Vagina (tissue), 2 donors: ENCODE results near the gene TRMT61A. TPM values are rescaled to one million over a fixed set of nuclear protein-coding genes. Genes with fewer than 3 reads are reported as not detected.

Experiments used
- DNase-seq, 2 donors: peaks; one replicate each; pipeline ENCODE4 v3.0.0-alpha.2; 2017; ENCODE audit errors: extremely low spot score in 2 of 2
- H3K27ac ChIP-seq: fragments of 200-600 bp; sonication (generic); one replicate; pipeline ENCODE4 v1.5.1; 2019
- H3K27me3 ChIP-seq: fragments of 200-600 bp; sonication (generic); one replicate; pipeline ENCODE4 v1.5.1; 2019
- H3K36me3 ChIP-seq, 2 donors: fragments of 200-600 bp; sonication (generic); one replicate each; pipeline ENCODE4 v1.5.1; 2017 to 2019
- H3K4me1 ChIP-seq: fragments of 200-600 bp; sonication (generic); one replicate; pipeline ENCODE4 v1.5.1; 2019
- H3K4me3 ChIP-seq, 2 donors: fragments of 200-600 bp; sonication (generic); 1 replicate in 1 of 2; 2 replicates in 1 of 2; pipeline ENCODE4 v1.5.1; 2016 to 2019
- H3K9me3 ChIP-seq: fragments of 200-600 bp; sonication (generic); one replicate; pipeline ENCODE4 v1.5.1; 2019
- CTCF ChIP-seq, 3 experiments: fragments of 450-650 bp in 2 of 3; fragments of 200-600 bp in 1 of 3; sonication (generic) in 1 of 3; IDR thresholded peaks; one replicate each; pipeline ENCODE4 v1.5.1; 2017 to 2019; ENCODE audit warnings: antibody characterized with exemption in 3 of 3, mild to moderate bottlenecking in 2 of 3, moderate library complexity in 2 of 3
- POLR2A ChIP-seq, 2 donors: fragments of 450-650 bp; IDR thresholded peaks; one replicate each; pipeline ENCODE4 v1.6.1; 2017; ENCODE audit warnings: antibody characterized with exemption in 2 of 2, mild to moderate bottlenecking in 2 of 2, moderate library complexity in 2 of 2
- POLR2AphosphoS5 ChIP-seq, 2 donors: sonication (generic); formaldehyde crosslinking; IDR thresholded peaks; one replicate each; pipeline ENCODE4 v1.9.0; 2017; ENCODE audit warnings: antibody characterized with exemption in 2 of 2, mild to moderate bottlenecking in 2 of 2, low read depth in 1 of 2; ENCODE audit not compliant: insufficient read depth in 1 of 2
- intact Hi-C: fragments of 100-400 bp; cut with DNase I; formaldehyde crosslinking; loops from one replicate; pipeline ENCODE4 v1.15.1; 2023
- total RNA-seq: library from RNA; depleted of rRNA; stranded (reverse); fragments of >200 nt; gene quantifications from one replicate; pipeline ENCODE4 v1.2.3, GENCODE V29; 2016

TRMT61A gene
- total RNA-seq, 1 donor from 2014 or later = 17.7 TPM

- Histone ChIP-seq H3K4me3 (peak overlapping the region in 1 of 2 donors; percentile 3), H3K27ac (peak overlapping the region; percentile 87), H3K4me1 (peaks cover 45% of the 10 kb centered on the region), H3K36me3 (no peaks in the 10 kb centered on the region), H3K9me3 (no peaks in the 10 kb centered on the region), H3K27me3 (no peaks in the 10 kb centered on the region)
- intact Hi-C loops = loop anchor here (2.0 kb wide), 1 partner anchor 31 kb away; no protein-coding TSS in a partner anchor
- DNase-seq = no peak
- no peak for TF ChIP-seq POLR2A (IDR thresholded peaks at IDR 0.05)
- TF ChIP-seq POLR2AphosphoS5 (IDR thresholded peaks at IDR 0.05; ENCODE audit: insufficient read depth in 1 of 2, low read depth in 1 of 2) = peak in 1 of 2 donors; percentile 68
These were observed 22.4 kb downstream of the TRMT61A start for GRCh38 chr14:103551338-103551762.

GRCh38 chr14:103552011-103552845 lies 23.2 kb downstream of the TRMT61A start:
- H3K27ac ChIP-seq = peak overlapping the region; percentile 87
- peaks cover 50% of the 10 kb centered on the region for H3K4me1 ChIP-seq
- H3K4me3 ChIP-seq = peak overlapping the region in 1 of 2 donors; percentile 3
- no peaks in the 10 kb centered on the region for H3K9me3 ChIP-seq
- no peaks in the 10 kb centered on the region for H3K27me3 ChIP-seq
- no peaks in the 10 kb centered on the region for H3K36me3 ChIP-seq
- intact Hi-C loops = no loop called here
- peak in 1 of 2 donors; percentile 15 for TF ChIP-seq POLR2AphosphoS5 (IDR thresholded peaks at IDR 0.05; ENCODE audit: insufficient read depth in 1 of 2, low read depth in 1 of 2)
- TF ChIP-seq CTCF (IDR thresholded peaks at IDR 0.05) = no peak
- no peak for DNase-seq

- Histone ChIP-seq H3K27ac (peak overlapping the region; percentile 87), H3K27me3 (no peaks in the 10 kb centered on the region), H3K36me3 (no peaks in the 10 kb centered on the region), H3K9me3 (no peaks in the 10 kb centered on the region), H3K4me3 (no peak overlapping the region), H3K4me1 (peaks cover 56% of the 10 kb centered on the region)
- intact Hi-C loops = no loop called here
- TF ChIP-seq POLR2AphosphoS5 (IDR thresholded peaks at IDR 0.05; ENCODE audit: insufficient read depth in 1 of 2, low read depth in 1 of 2) = no peak
- TF ChIP-seq CTCF (IDR thresholded peaks at IDR 0.05) = no peak
- no peak for TF ChIP-seq POLR2A (IDR thresholded peaks at IDR 0.05)
- DNase-seq = no peak
These were observed 23.8 kb downstream of the TRMT61A start for GRCh38 chr14:103552846-103553210.

GRCh38 chr14:103555559-103556337 lies 26.8 kb downstream of the TRMT61A start:
- H3K4me1 ChIP-seq = peaks cover 64% of the 10 kb centered on the region
- no peaks in the 10 kb centered on the region for H3K27me3 ChIP-seq
- H3K27ac ChIP-seq = no peak overlapping the region
- no peak overlapping the region for H3K4me3 ChIP-seq
- no peak for TF ChIP-seq POLR2AphosphoS5 (IDR thresholded peaks at IDR 0.05; ENCODE audit: insufficient read depth in 1 of 2, low read depth in 1 of 2)
- intact Hi-C loops = no loop called here
- H3K9me3 ChIP-seq = no peaks in the 10 kb centered on the region
- no peak for DNase-seq
- peaks cover 0 to 11% of the 10 kb centered on the region in 2 donors for H3K36me3 ChIP-seq

- Histone ChIP-seq H3K27ac (peak overlapping the region; percentile 7), H3K36me3 (peaks cover 0 to 11% of the 10 kb centered on the region in 2 donors), H3K4me3 (no peak overlapping the region), H3K27me3 (no peaks in the 10 kb centered on the region), H3K9me3 (no peaks in the 10 kb centered on the region), H3K4me1 (peaks cover 62% of the 10 kb centered on the region)
- intact Hi-C loops = no loop called here
- no peak for TF ChIP-seq CTCF (IDR thresholded peaks at IDR 0.05)
- DNase-seq = no peak
These were observed 28.2 kb downstream of the TRMT61A start for GRCh38 chr14:103556946-103557758.
